HG03159 (cell line): ENCODE results near the gene KCNS3.

Experiments
- ATAC-seq: cut with Tn5 transposase; IDR thresholded peaks from one replicate; pipeline ENCODE4 v1.9.1; 2021; ENCODE audit warnings: mild to moderate bottlenecking, moderate library complexity; ENCODE audit not compliant: unreplicated experiment

The KCNS3 gene

GRCh38 chr2:17878281-17879136, at the start of gene KCNS3:
KCNS3 (plus strand) TSS chr2:17878667; CDS start chr2:17931009, 52,342 bp downstream.
- ATAC-seq, result peak; percentile 62

- ATAC-seq, result peak; percentile 89
Observed at GRCh38 chr2:17830053-17831034, 48.1 kb upstream of the KCNS3 start.

GRCh38 chr2:17835516-17835915, 43.0 kb upstream of the KCNS3 start:
- no peak for ATAC-seq

GRCh38 chr2:17839959-17840358, 38.5 kb upstream of the KCNS3 start:
- ATAC-seq, result no peak

GRCh38 chr2:17843457-17843856, 35.0 kb upstream of the KCNS3 start:
- no peak for ATAC-seq

GRCh38 chr2:17845806-17846205, 32.7 kb upstream of the KCNS3 start:
- ATAC-seq, result no peak

- ATAC-seq, result no peak
Observed at GRCh38 chr2:17846676-17847075, 31.8 kb upstream of the KCNS3 start.

GRCh38 chr2:17847236-17847635, 31.2 kb upstream of the KCNS3 start:
- ATAC-seq, result no peak

GRCh38 chr2:17849275-17849674, 29.2 kb upstream of the KCNS3 start:
- ATAC-seq, result no peak

- ATAC-seq, result no peak
Observed at GRCh38 chr2:17850151-17850550, 28.3 kb upstream of the KCNS3 start.

GRCh38 chr2:17851731-17852585, 26.5 kb upstream of the KCNS3 start:
- peak; percentile 93 for ATAC-seq

- no peak for ATAC-seq
Observed at GRCh38 chr2:17853799-17854198, 24.7 kb upstream of the KCNS3 start.

- ATAC-seq, result no peak
Observed at GRCh38 chr2:17857021-17857420, 21.4 kb upstream of the KCNS3 start.

GRCh38 chr2:17858064-17858463, 20.4 kb upstream of the KCNS3 start:
- ATAC-seq, result no peak

GRCh38 chr2:17863539-17863938, 14.9 kb upstream of the KCNS3 start:
- ATAC-seq, result no peak

- ATAC-seq, result no peak
Observed at GRCh38 chr2:17864676-17865075, 13.8 kb upstream of the KCNS3 start.

- ATAC-seq, result no peak
Observed at GRCh38 chr2:17867133-17867532, 11.3 kb upstream of the KCNS3 start.

- no peak for ATAC-seq
Observed at GRCh38 chr2:17869128-17869527, 9.3 kb upstream of the KCNS3 start.

GRCh38 chr2:17871639-17872038, 6.8 kb upstream of the KCNS3 start:
- ATAC-seq, result no peak

- ATAC-seq, result no peak
Observed at GRCh38 chr2:17873021-17873420, 5.4 kb upstream of the KCNS3 start.

- no peak for ATAC-seq
Observed at GRCh38 chr2:17876590-17876989, 1.9 kb upstream of the KCNS3 start.
